ENCODE results near the gene BAX.

Gene BAX

GRCh38 chr19:48997972-48998371 is 43.3 kb downstream of the BAX start:
- DNase-seq (ENCODE audit: low spot score) = no peak
- in situ Hi-C loops (cut with MboI; ENCODE audit: low pct_unique_long_range_greater_than_20kb, low sequenced_read_pairs, unreplicated experiment) = no loop called here

GRCh38 chr19:48999481-49000325 is 45.0 kb downstream of the BAX start:
- peak; percentile 67 for DNase-seq (ENCODE audit: low spot score)
- TF ChIP-seq CTCF (IDR thresholded peaks at IDR 0.05; ENCODE audit: extremely low read depth, insufficient read depth, missing control alignments) = peak; percentile 78
- in situ Hi-C loops (cut with MboI; ENCODE audit: low pct_unique_long_range_greater_than_20kb, low sequenced_read_pairs, unreplicated experiment) = no loop called here

More at GRCh38 chr19:48997972-48998371, 43.3 kb downstream of the BAX start:
- peak; percentile 71 for TF ChIP-seq CTCF (IDR thresholded peaks at IDR 0.05; ENCODE audit: extremely low read depth, insufficient read depth, missing control alignments)

GRCh38 chr19:49004133-49004532 is 49.5 kb downstream of the BAX start:
- TF ChIP-seq CTCF (IDR thresholded peaks at IDR 0.05; ENCODE audit: extremely low read depth, insufficient read depth, missing control alignments) = no peak
- in situ Hi-C loops (cut with MboI; ENCODE audit: low pct_unique_long_range_greater_than_20kb, low sequenced_read_pairs, unreplicated experiment) = no loop called here
- DNase-seq (ENCODE audit: low spot score) = no peak

- TF ChIP-seq CTCF (IDR thresholded peaks at IDR 0.05; ENCODE audit: extremely low read depth, insufficient read depth, missing control alignments) = no peak
- in situ Hi-C loops (cut with MboI; ENCODE audit: low pct_unique_long_range_greater_than_20kb, low sequenced_read_pairs, unreplicated experiment) = no loop called here
- DNase-seq (ENCODE audit: low spot score) = no peak
Measured at GRCh38 chr19:49004964-49005614, 50.4 kb downstream of the BAX start.

- DNase-seq (ENCODE audit: low spot score) = no peak
- in situ Hi-C loops (cut with MboI; ENCODE audit: low pct_unique_long_range_greater_than_20kb, low sequenced_read_pairs, unreplicated experiment) = no loop called here
- TF ChIP-seq CTCF (IDR thresholded peaks at IDR 0.05; ENCODE audit: extremely low read depth, insufficient read depth, missing control alignments) = no peak
Measured at GRCh38 chr19:49006905-49007304, 52.2 kb downstream of the BAX start.

GRCh38 chr19:49009828-49010227 is 55.2 kb downstream of the BAX start:
- DNase-seq (ENCODE audit: low spot score) = no peak
- no peak for TF ChIP-seq CTCF (IDR thresholded peaks at IDR 0.05; ENCODE audit: extremely low read depth, insufficient read depth, missing control alignments)
- in situ Hi-C loops (cut with MboI; ENCODE audit: low pct_unique_long_range_greater_than_20kb, low sequenced_read_pairs, unreplicated experiment) = no loop called here

Data from GM13977 (cell line).